Cardiac muscle cell (in vitro differentiated cells and primary cell): Measurements from ENCODE around the gene CDH4. TPM values are rescaled to one million over a fixed set of nuclear protein-coding genes. Genes with fewer than 3 reads are reported as not detected.

Source experiments
- DNase-seq, 2 donors: peaks; one replicate each; pipeline versions ENCODE4 v3.0.0 to v3.0.0-alpha.2; 2010 to 2017; ENCODE audit warnings: low read depth in 1 of 2, low spot score in 1 of 2
- H3K27ac ChIP-seq: fragments of 200-600 bp; sonication (generic); 2 replicates; pipeline ENCODE4 v1.5.1; 2016
- H3K27me3 ChIP-seq: fragments of 200-600 bp; sonication (generic); 2 replicates; pipeline ENCODE4 v1.6.0; 2016; ENCODE audit warnings: control low read depth
- H3K36me3 ChIP-seq: fragments of 200-600 bp; sonication (generic); 2 replicates; pipeline ENCODE4 v1.5.1; 2016; ENCODE audit warnings: control low read depth
- H3K4me1 ChIP-seq: fragments of 200-600 bp; sonication (generic); 2 replicates; pipeline ENCODE4 v1.8.1; 2017; ENCODE audit warnings: low read depth, mild to moderate bottlenecking, mixed run types
- H3K4me3 ChIP-seq: fragments of 200-600 bp; sonication (generic); 2 replicates; pipeline ENCODE4 v1.5.1; 2016; ENCODE audit warnings: mild to moderate bottlenecking
- H3K9me3 ChIP-seq: fragments of 200-600 bp; sonication (generic); 2 replicates; pipeline ENCODE4 v1.5.1; 2017; ENCODE audit warnings: low read depth, mild to moderate bottlenecking, control low read depth
- polyA plus RNA-seq: library from polyadenylated mRNA; unstranded; fragments of >200 nt; fragmentation: Nextera tagmentation; extraction: Ambion mirVana; gene quantifications from 2 replicates; pipeline ENCODE4 v1.2.1, GENCODE V29; 2016
- total RNA-seq: library from RNA; depleted of rRNA; stranded (reverse); fragments of >200 nt; gene quantifications from 2 replicates; pipeline ENCODE4 v1.2.3, GENCODE V29; 2016
- TF ChIP-seq, protein P1 (sequence below): IDR thresholded peaks from 2 replicates; pipeline ENCODE4 v1.5.1; 2012; ENCODE audit warnings: low read depth, mild to moderate bottlenecking, low read length

Gene CDH4
- total and polyA plus RNA-seq, 2 experiments from 2014 or later = 0.43 to 0.80 TPM

DNA sequence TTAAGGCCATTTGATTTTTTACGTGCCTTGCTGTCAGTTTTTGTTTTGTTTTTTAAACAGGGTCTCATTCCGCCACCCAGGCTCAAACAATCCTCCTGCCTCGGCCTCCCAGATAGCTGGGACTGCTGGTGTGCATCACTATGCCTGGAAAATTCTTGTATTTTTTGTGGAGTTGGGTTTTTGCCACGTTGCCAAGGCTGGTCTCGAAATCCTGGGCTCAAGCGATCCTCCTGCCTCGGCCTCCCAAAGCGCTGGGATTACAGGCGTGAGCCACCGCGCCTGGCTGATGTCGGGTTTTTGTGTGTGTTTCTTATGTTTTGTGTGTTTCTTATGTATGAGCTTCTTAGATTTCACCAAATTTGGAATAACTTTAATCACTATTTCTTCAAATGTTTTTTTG lies 708.8 kb downstream of the CDH4 start:
- Histone ChIP-seq H3K9me3 (no peaks in the 10 kb centered on the region), H3K4me3 (no peak overlapping the region), H3K27ac (no peak overlapping the region), H3K4me1 (peaks cover 14% of the 10 kb centered on the region), H3K36me3 (no peaks in the 10 kb centered on the region), H3K27me3 (no peaks in the 10 kb centered on the region)
- DNase-seq = no peak
- TF ChIP-seq, protein P1, sequence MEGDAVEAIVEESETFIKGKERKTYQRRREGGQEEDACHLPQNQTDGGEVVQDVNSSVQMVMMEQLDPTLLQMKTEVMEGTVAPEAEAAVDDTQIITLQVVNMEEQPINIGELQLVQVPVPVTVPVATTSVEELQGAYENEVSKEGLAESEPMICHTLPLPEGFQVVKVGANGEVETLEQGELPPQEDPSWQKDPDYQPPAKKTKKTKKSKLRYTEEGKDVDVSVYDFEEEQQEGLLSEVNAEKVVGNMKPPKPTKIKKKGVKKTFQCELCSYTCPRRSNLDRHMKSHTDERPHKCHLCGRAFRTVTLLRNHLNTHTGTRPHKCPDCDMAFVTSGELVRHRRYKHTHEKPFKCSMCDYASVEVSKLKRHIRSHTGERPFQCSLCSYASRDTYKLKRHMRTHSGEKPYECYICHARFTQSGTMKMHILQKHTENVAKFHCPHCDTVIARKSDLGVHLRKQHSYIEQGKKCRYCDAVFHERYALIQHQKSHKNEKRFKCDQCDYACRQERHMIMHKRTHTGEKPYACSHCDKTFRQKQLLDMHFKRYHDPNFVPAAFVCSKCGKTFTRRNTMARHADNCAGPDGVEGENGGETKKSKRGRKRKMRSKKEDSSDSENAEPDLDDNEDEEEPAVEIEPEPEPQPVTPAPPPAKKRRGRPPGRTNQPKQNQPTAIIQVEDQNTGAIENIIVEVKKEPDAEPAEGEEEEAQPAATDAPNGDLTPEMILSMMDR = no peak

- Histone ChIP-seq H3K4me3 (no peak overlapping the region), H3K36me3 (no peaks in the 10 kb centered on the region), H3K27me3 (no peaks in the 10 kb centered on the region), H3K4me1 (no peaks in the 10 kb centered on the region), H3K9me3 (no peaks in the 10 kb centered on the region), H3K27ac (no peak overlapping the region)
- no peak for DNase-seq
- TF ChIP-seq, protein P1 = no peak
Measured at GRCh38 chr20:61963149-61963548, 711.1 kb downstream of the CDH4 start.

- DNase-seq = no peak
- TF ChIP-seq, protein P1 = no peak
- no peaks in the 10 kb centered on the region for H3K4me1 ChIP-seq
Measured at GRCh38 chr20:61963885-61964674, 712.0 kb downstream of the CDH4 start.

DNA sequence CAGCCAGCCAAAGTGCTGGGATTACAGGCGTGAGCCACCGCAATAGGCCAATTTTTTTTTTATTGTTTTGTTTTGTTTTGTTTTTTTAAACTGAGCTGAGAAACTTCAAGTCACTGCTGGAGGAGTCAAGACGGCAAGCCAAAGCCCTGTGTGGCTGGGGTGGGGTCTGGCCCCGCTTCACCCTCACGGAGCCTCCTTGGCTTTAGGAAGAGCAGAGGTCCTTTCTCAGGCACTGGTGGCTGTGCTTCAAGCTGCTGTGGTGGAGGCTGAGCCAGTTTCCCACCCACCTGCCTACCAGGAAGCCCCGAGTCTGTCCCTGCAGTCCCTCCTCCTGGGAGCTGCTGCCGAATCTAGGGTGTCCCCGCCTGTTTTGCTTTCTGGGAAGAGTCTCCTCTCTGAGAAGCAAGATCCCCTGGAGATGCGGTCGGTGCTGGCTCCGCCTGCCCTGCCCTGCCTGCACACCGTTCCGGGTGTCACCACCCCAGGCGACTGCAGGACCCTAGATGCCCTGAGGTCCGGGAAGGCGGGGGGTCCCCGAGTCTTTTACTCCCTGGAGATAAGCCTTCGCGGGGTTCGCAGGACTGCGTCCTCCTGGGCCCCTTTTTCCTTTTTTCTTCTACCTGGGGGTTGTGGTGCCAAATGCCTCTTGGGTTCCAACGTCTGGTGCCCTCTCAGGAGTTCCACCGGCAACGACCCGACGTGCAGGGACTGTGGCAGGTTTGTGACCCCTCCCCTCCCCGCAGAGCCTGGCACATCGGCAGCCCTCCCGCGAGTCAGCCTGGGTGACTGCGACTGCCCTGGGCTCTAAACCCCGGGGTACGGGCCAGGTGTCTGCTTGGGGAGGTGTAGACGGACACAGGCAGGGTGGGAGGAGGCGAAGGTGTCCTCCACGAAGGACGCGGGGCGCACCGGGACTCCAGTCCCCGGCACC lies 712.9 kb downstream of the CDH4 start:
- Histone ChIP-seq H3K9me3 (no peaks in the 10 kb centered on the region), H3K36me3 (no peaks in the 10 kb centered on the region), H3K27ac (no peak overlapping the region), H3K27me3 (no peaks in the 10 kb centered on the region), H3K4me3 (no peak overlapping the region), H3K4me1 (no peaks in the 10 kb centered on the region)
- DNase-seq = no peak
- TF ChIP-seq, protein P1 = no peak

More at GRCh38 chr20:61963885-61964674, 712.0 kb downstream of the CDH4 start:
- no peak overlapping the region for H3K27ac ChIP-seq
- H3K27me3 ChIP-seq = no peaks in the 10 kb centered on the region
- no peaks in the 10 kb centered on the region for H3K36me3 ChIP-seq
- H3K9me3 ChIP-seq = no peaks in the 10 kb centered on the region
- no peak overlapping the region for H3K4me3 ChIP-seq

DNA sequence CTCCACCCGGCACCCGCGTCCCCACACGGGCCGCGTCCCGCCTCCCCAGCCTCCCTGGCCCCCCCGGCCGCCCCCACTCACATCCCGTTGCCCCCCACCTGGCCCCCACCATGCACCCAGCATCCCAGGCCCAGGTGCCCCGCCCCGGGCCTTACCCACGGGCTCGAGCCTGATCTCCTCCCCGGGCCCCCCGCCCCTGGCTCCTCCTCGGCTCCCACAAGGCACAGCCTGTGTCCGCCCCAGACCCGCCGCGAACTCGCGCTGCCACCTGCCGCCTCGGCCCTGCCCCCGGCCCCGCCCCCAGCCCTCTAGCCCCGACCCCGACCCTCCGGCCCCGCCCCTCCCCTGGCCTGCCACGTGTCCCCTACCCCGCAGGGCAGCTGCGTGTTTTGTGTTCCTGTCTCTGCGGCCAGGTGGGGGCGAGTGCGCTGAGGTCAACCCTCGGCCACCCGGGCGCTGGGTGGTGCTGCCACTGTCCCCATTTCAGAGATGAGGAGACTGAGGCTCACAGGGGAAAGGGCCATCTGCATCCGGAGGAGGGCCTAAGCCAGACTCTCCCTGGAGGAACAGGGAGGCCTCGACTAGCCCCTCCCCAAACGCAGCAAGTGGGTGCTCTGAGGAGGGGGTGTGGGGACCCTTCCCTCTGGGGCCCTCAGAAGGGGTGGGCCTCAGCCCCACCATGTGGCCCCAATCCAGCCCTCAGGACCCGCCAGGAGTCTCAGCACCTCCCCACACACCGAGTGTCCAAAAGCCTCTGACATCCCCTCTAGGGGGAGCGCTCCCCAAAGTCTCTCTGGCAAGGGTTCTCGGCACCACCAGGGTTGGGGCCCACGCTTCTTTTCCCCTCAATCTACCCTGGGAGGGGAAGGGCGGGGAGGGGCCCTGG lies 713.8 kb downstream of the CDH4 start:
- Histone ChIP-seq H3K27me3 (no peaks in the 10 kb centered on the region), H3K36me3 (no peaks in the 10 kb centered on the region), H3K4me3 (no peak overlapping the region), H3K9me3 (no peaks in the 10 kb centered on the region), H3K4me1 (no peaks in the 10 kb centered on the region), H3K27ac (no peak overlapping the region)
- TF ChIP-seq, protein P1 = no peak
- no peak for DNase-seq
